Osteocyte (in vitro differentiated cells): ENCODE results near the gene PPP1R1C. TPM values are rescaled to one million over a fixed set of nuclear protein-coding genes. Genes with fewer than 3 reads are reported as not detected.

Source experiments
- DNase-seq: peaks from one replicate; pipeline ENCODE4 v3.0.0; 2021; ENCODE audit warnings: mixed read lengths; ENCODE audit not compliant: unreplicated experiment; ENCODE audit errors: extremely low spot score
- H3K27ac Mint-ChIP-seq: one replicate; pipeline ENCODE4 v1.8.0; 2021; ENCODE audit warnings: mild to moderate bottlenecking, mixed read lengths; ENCODE audit not compliant: unreplicated experiment
- H3K27me3 Mint-ChIP-seq: one replicate; pipeline ENCODE4 v1.8.0; 2021; ENCODE audit warnings: mixed read lengths; ENCODE audit not compliant: unreplicated experiment
- H3K36me3 Mint-ChIP-seq: one replicate; pipeline ENCODE4 v1.8.0; 2021; ENCODE audit warnings: mixed read lengths; ENCODE audit not compliant: unreplicated experiment
- H3K4me1 Mint-ChIP-seq: one replicate; pipeline ENCODE4 v1.8.0; 2021; ENCODE audit warnings: mixed read lengths; ENCODE audit not compliant: unreplicated experiment
- H3K4me3 Mint-ChIP-seq: one replicate; pipeline ENCODE4 v1.8.0; 2021; ENCODE audit warnings: mild to moderate bottlenecking, moderate library complexity, mixed read lengths; ENCODE audit not compliant: unreplicated experiment
- H3K9me3 Mint-ChIP-seq: one replicate; pipeline ENCODE4 v1.8.0; 2021; ENCODE audit warnings: mixed read lengths; ENCODE audit not compliant: unreplicated experiment
- total RNA-seq: library from RNA; stranded (reverse); gene quantifications from 2 replicates; pipeline ENCODE4 v1.2.1, GENCODE V29; 2021
- TF ChIP-seq, protein P1 (sequence below): fragments of 200-600 bp; sonication (generic); IDR thresholded peaks from 2 replicates; pipeline ENCODE4 v1.5.0; 2021; ENCODE audit warnings: antibody characterized with exemption, mild to moderate bottlenecking, moderate library complexity

Gene PPP1R1C
- total RNA-seq, 1 donor from 2014 or later: 1.6 TPM

GRCh38 chr2:182077448-182078142, 91.9 kb downstream of the PPP1R1C start:
- Mint-ChIP-seq H3K4me3 (no peak overlapping the region), H3K27ac (no peak overlapping the region), H3K9me3 (no peaks in the 10 kb centered on the region), H3K27me3 (no peaks in the 10 kb centered on the region), H3K4me1 (peaks cover 20% of the 10 kb centered on the region), H3K36me3 (no peaks in the 10 kb centered on the region)
- no peak for DNase-seq
- TF ChIP-seq, protein P1, sequence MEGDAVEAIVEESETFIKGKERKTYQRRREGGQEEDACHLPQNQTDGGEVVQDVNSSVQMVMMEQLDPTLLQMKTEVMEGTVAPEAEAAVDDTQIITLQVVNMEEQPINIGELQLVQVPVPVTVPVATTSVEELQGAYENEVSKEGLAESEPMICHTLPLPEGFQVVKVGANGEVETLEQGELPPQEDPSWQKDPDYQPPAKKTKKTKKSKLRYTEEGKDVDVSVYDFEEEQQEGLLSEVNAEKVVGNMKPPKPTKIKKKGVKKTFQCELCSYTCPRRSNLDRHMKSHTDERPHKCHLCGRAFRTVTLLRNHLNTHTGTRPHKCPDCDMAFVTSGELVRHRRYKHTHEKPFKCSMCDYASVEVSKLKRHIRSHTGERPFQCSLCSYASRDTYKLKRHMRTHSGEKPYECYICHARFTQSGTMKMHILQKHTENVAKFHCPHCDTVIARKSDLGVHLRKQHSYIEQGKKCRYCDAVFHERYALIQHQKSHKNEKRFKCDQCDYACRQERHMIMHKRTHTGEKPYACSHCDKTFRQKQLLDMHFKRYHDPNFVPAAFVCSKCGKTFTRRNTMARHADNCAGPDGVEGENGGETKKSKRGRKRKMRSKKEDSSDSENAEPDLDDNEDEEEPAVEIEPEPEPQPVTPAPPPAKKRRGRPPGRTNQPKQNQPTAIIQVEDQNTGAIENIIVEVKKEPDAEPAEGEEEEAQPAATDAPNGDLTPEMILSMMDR: peak; percentile 76

DNA sequence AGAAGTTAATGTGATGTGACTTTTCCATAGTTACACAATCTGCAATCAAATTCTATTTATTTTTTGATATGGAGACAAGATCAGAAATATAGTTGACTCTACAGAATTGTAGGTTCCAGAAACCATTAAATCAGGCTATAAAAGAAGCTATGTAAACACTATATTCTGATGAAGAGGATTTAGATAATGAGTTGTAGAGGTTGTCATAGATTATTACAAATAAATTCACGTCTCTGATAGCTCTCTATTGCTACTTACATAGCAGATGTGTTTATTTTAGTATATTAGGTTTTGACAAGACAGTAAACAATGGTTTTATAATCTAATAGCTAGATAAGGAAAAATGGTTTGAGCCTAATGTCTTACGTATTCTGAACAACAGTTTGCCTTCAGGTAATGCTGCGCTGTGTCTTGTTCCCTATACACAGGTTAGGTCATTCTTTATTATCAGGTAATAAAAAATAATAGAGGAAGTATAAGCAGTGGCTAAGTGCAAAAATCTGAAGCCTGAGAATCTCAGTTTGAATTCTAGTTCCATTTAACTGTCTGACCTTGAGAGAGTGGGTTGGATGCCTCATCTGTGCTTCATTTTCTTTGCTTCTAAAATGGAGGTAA, 93.4 kb downstream of the PPP1R1C start:
- H3K9me3 Mint-ChIP-seq: no peaks in the 10 kb centered on the region
- H3K36me3 Mint-ChIP-seq: no peaks in the 10 kb centered on the region
- H3K4me3 Mint-ChIP-seq: no peak overlapping the region
- no peak overlapping the region for H3K27ac Mint-ChIP-seq
- no peak for DNase-seq
- H3K27me3 Mint-ChIP-seq: no peaks in the 10 kb centered on the region
- H3K4me1 Mint-ChIP-seq: peaks cover 9% of the 10 kb centered on the region
- TF ChIP-seq, protein P1: no peak

DNA sequence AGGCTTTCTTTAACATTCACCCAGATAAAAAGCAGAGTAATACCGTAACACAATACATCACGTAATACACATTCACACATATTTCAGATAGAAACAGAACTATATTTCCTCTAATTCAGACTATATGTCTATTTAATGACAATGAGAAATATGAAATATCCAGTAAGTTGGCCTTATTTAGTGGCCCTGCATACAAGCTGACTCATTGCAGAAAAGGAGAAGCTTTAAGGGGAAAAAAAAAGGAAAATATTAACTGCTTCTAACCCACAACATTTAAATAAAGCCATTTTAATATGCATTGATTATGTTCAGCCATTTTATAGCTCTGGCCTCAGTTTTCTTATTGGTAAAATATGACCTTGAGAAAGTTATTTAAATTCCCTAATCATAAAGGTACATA, 94.8 kb downstream of the PPP1R1C start:
- Mint-ChIP-seq H3K4me3 (no peak overlapping the region), H3K27me3 (no peaks in the 10 kb centered on the region), H3K9me3 (no peaks in the 10 kb centered on the region), H3K4me1 (peaks cover 11% of the 10 kb centered on the region), H3K36me3 (no peaks in the 10 kb centered on the region), H3K27ac (no peak overlapping the region)
- TF ChIP-seq, protein P1: no peak
- no peak for DNase-seq

GRCh38 chr2:182081602-182082260, 96.1 kb downstream of the PPP1R1C start:
- Mint-ChIP-seq H3K4me1 (peaks cover 14% of the 10 kb centered on the region), H3K9me3 (no peaks in the 10 kb centered on the region), H3K36me3 (no peaks in the 10 kb centered on the region), H3K27ac (no peak overlapping the region), H3K27me3 (no peaks in the 10 kb centered on the region), H3K4me3 (no peak overlapping the region)
- DNase-seq: no peak
- TF ChIP-seq, protein P1: no peak

DNA sequence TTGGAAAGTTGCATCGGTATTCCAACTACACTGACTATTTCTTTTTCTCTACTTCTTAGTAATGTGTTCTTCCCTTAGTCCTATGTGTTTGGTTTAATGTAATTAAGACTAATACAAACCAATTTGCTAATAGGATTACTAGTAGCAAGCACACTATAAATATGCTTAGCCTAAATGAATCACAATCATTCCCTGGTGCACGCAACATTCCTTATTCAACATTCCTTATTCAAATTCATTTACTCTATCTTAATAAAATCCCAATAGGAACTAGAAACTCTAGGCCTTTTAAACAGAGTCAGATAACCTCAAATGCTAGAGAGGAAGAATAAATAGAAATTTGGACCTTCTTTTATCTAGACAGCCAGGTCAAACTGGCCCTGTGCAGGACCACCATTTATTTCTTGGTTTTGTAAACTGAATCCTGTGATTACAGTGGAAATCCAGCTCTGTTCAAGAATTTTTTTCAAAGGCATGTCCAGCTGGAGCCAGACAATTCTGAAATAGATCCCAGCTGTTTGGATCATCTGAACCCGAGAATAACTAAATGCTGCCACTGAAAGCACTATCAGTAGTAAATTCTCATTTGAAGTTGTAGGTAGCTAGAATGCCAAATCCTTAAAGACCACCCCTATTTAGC, 103.1 kb downstream of the PPP1R1C start:
- TF ChIP-seq, protein P1: no peak
- H3K4me1 Mint-ChIP-seq: peaks cover 26% of the 10 kb centered on the region
- peaks cover 5% of the 10 kb centered on the region for H3K36me3 Mint-ChIP-seq
- H3K4me3 Mint-ChIP-seq: no peak overlapping the region
- peaks cover 5% of the 10 kb centered on the region for H3K9me3 Mint-ChIP-seq
- no peak overlapping the region for H3K27ac Mint-ChIP-seq
- H3K27me3 Mint-ChIP-seq: no peaks in the 10 kb centered on the region
- no peak for DNase-seq
